NCI-H510A (cell line): ENCODE measurements around the gene DDX41.

Experiments
- DNase-seq: peaks from one replicate; lab custom pipeline; 2025; lab: John Stamatoyannopoulos, UW

The DDX41 gene

GRCh38 chr5:177483994-177484901 lies 32.5 kb downstream of the DDX41 start:
- no peak for DNase-seq

GRCh38 chr5:177483042-177483441 lies 33.7 kb downstream of the DDX41 start:
- DNase-seq = no peak

GRCh38 chr5:177482359-177482795 lies 34.4 kb downstream of the DDX41 start:
- DNase-seq = no peak

- no peak for DNase-seq
These were observed 37.0 kb downstream of the DDX41 start for GRCh38 chr5:177479774-177480173.

GRCh38 chr5:177478711-177479646 lies 37.8 kb downstream of the DDX41 start:
- DNase-seq = no peak

GRCh38 chr5:177477701-177478477 lies 38.9 kb downstream of the DDX41 start:
- DNase-seq = no peak

GRCh38 chr5:177476531-177477233 lies 40.1 kb downstream of the DDX41 start:
- no peak for DNase-seq

GRCh38 chr5:177475563-177476427 lies 41.0 kb downstream of the DDX41 start:
- DNase-seq = no peak

- DNase-seq = no peak
These were observed 41.8 kb downstream of the DDX41 start for GRCh38 chr5:177474846-177475562.

GRCh38 chr5:177474002-177474476 lies 42.7 kb downstream of the DDX41 start:
- no peak for DNase-seq

GRCh38 chr5:177473443-177474001 lies 43.2 kb downstream of the DDX41 start, which contains the start of gene DBN1:
TSS of gene DBN1 (minus strand) at chr5:177473634. CDS start at chr5:177473521, 113 bp downstream.
- peak; percentile 43 for DNase-seq

- no peak for DNase-seq
These were observed 44.0 kb downstream of the DDX41 start for GRCh38 chr5:177472460-177473442.

- no peak for DNase-seq
These were observed 45.0 kb downstream of the DDX41 start for GRCh38 chr5:177471610-177472356.

- DNase-seq = no peak
These were observed 45.8 kb downstream of the DDX41 start for GRCh38 chr5:177470759-177471536.

GRCh38 chr5:177469750-177470525 lies 46.8 kb downstream of the DDX41 start:
- DNase-seq = no peak
